SK-N-SH treated with all-trans-retinoic acid at 6 μM for 48 hours (cell line): ENCODE measurements around the gene KCNMB3.

Source experiments
- ATAC-seq: fragments of 200-7000 bp; cut with Tn5 transposase; 3 replicates; pipeline ENCODE4 v1.9.1; 2020; ENCODE audit warnings: mild to moderate bottlenecking, moderate library complexity
- ARNTL ChIP-seq: fragments of 450-650 bp; formaldehyde crosslinking; IDR thresholded peaks from 2 replicates; pipeline ENCODE4 v1.5.0; 2020; ENCODE audit warnings: low read depth, mild to moderate bottlenecking, moderate library complexity, borderline replicate concordance
- CSDC2 ChIP-seq: fragments of 250-450 bp; sonication (Bioruptor Pico); IDR thresholded peaks from 2 replicates; pipeline ENCODE4 v1.5.0; 2020; ENCODE audit warnings: mild to moderate bottlenecking, moderate library complexity
- GLIS3 ChIP-seq: fragments of 250-450 bp; sonication (Bioruptor Pico); IDR thresholded peaks from 2 replicates; pipeline ENCODE4 v1.5.0; 2020; ENCODE audit warnings: mild to moderate bottlenecking, moderate library complexity
- ISL1 ChIP-seq: fragments of 250-450 bp; sonication (Bioruptor Pico); IDR thresholded peaks from 2 replicates; pipeline ENCODE4 v2.1.2; 2022; ENCODE audit warnings: mild to moderate bottlenecking, moderate library complexity
- OSR1 ChIP-seq: fragments of 250-450 bp; sonication (Bioruptor Pico); IDR thresholded peaks from 2 replicates; pipeline ENCODE4 v1.8.0; 2022; ENCODE audit warnings: moderate library complexity, mild to moderate bottlenecking, inconsistent platforms
- PPARA ChIP-seq: fragments of 250-450 bp; sonication (Bioruptor Pico); IDR thresholded peaks from 2 replicates; pipeline ENCODE4 v1.5.0; 2020; ENCODE audit warnings: mild to moderate bottlenecking, borderline replicate concordance
- RARB ChIP-seq: fragments of 250-450 bp; sonication (Bioruptor Pico); IDR thresholded peaks from 2 replicates; pipeline ENCODE4 v1.8.0; 2021; ENCODE audit warnings: mild to moderate bottlenecking, moderate library complexity
- SNAI2 ChIP-seq: fragments of 250-450 bp; sonication (Bioruptor Pico); IDR thresholded peaks from 2 replicates; pipeline ENCODE4 v1.5.0; 2020; ENCODE audit warnings: mild to moderate bottlenecking, moderate library complexity
- TCF4 ChIP-seq: fragments of 250-450 bp; sonication (Bioruptor Pico); IDR thresholded peaks from 2 replicates; pipeline ENCODE4 v1.8.0; 2021; ENCODE audit warnings: mild to moderate bottlenecking, moderate library complexity, borderline replicate concordance
- TOX ChIP-seq: fragments of 250-450 bp; sonication (Bioruptor Pico); IDR thresholded peaks from 2 replicates; pipeline ENCODE4 v1.8.0; 2021; ENCODE audit warnings: mild to moderate bottlenecking, moderate library complexity, borderline replicate concordance
- ZC3H10 ChIP-seq: fragments of 250-450 bp; sonication (Bioruptor Pico); IDR thresholded peaks from 2 replicates; pipeline ENCODE4 v1.5.1; 2021; ENCODE audit warnings: mild to moderate bottlenecking, moderate library complexity
- ZFP3 ChIP-seq: fragments of 250-450 bp; sonication (Bioruptor Pico); IDR thresholded peaks from 2 replicates; pipeline ENCODE4 v1.5.0; 2020; ENCODE audit warnings: mild to moderate bottlenecking, moderate library complexity
- ZFP30 ChIP-seq: fragments of 450-650 bp; formaldehyde crosslinking; IDR thresholded peaks from 2 replicates; pipeline ENCODE4 v1.5.0; 2022; ENCODE audit warnings: mild to moderate bottlenecking, moderate library complexity
- ZNF565 ChIP-seq: fragments of 450-650 bp; formaldehyde crosslinking; conservative IDR thresholded peaks from 2 replicates; pipeline ENCODE4 v1.5.0; 2020; ENCODE audit warnings: low read depth, mild to moderate bottlenecking, moderate library complexity
- ZNF70 ChIP-seq: fragments of 450-650 bp; formaldehyde crosslinking; IDR thresholded peaks from 2 replicates; pipeline ENCODE4 v1.5.0; 2020; ENCODE audit warnings: mild to moderate bottlenecking, moderate library complexity
- ZNF8 ChIP-seq: fragments of 450-650 bp; formaldehyde crosslinking; IDR thresholded peaks from 2 replicates; pipeline ENCODE4 v1.5.0; 2020; ENCODE audit warnings: mild to moderate bottlenecking, moderate library complexity
- TF ChIP-seq, protein P1 (sequence below): fragments of 250-450 bp; sonication (Bioruptor Pico); IDR thresholded peaks from 2 replicates; pipeline ENCODE4 v1.8.0; 2021; ENCODE audit warnings: low read depth, mild to moderate bottlenecking, moderate library complexity, borderline replicate concordance
- TF ChIP-seq, protein P2 (sequence below): fragments of 250-450 bp; sonication (Bioruptor Pico); IDR thresholded peaks from 2 replicates; pipeline ENCODE4 v1.5.1; 2020; ENCODE audit warnings: low read depth, mild to moderate bottlenecking, moderate library complexity
- TF ChIP-seq, protein P3 (sequence below): fragments of 250-450 bp; sonication (Bioruptor Pico); IDR thresholded peaks from 2 replicates; pipeline ENCODE4 v1.5.0; 2020; ENCODE audit warnings: mild to moderate bottlenecking, moderate library complexity
- TF ChIP-seq, protein P4 (sequence below): fragments of 250-450 bp; sonication (Bioruptor Pico); IDR thresholded peaks from 2 replicates; pipeline ENCODE4 v1.5.1; 2021; ENCODE audit warnings: mild to moderate bottlenecking, moderate library complexity
- TF ChIP-seq, protein P5 (sequence below): fragments of 250-450 bp; sonication (Bioruptor Pico); IDR thresholded peaks from 2 replicates; pipeline ENCODE4 v1.8.0; 2020; ENCODE audit warnings: mild to moderate bottlenecking, moderate library complexity, borderline replicate concordance

Gene KCNMB3

DNA sequence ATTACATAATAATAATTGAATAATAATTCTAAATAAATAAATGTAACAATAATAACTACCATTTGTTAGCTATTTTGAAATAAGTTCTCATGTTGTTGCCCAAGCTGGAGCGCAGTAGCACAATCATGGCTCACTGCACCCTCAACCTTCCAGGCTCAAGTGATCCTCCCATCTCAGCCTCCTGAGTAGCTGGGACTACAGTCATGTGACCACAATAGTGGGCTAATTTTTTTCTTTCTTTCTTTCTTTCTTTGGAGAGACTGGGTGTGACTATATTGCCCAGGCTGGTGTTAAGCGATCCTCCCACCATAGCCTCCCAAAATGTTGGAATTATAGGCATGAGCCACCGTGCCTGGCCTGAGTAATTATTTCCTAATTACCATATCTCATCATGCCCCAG, 30.9 kb upstream of the KCNMB3 start (continued):
- TF ChIP-seq, protein P1, sequence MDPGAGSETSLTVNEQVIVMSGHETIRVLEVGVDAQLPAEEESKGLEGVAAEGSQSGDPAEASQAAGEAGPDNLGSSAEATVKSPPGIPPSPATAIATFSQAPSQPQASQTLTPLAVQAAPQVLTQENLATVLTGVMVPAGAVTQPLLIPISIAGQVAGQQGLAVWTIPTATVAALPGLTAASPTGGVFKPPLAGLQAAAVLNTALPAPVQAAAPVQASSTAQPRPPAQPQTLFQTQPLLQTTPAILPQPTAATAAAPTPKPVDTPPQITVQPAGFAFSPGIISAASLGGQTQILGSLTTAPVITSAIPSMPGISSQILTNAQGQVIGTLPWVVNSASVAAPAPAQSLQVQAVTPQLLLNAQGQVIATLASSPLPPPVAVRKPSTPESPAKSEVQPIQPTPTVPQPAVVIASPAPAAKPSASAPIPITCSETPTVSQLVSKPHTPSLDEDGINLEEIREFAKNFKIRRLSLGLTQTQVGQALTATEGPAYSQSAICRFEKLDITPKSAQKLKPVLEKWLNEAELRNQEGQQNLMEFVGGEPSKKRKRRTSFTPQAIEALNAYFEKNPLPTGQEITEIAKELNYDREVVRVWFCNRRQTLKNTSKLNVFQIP (CRISPR knock-in tag), result no peak
- TF ChIP-seq, protein P2, sequence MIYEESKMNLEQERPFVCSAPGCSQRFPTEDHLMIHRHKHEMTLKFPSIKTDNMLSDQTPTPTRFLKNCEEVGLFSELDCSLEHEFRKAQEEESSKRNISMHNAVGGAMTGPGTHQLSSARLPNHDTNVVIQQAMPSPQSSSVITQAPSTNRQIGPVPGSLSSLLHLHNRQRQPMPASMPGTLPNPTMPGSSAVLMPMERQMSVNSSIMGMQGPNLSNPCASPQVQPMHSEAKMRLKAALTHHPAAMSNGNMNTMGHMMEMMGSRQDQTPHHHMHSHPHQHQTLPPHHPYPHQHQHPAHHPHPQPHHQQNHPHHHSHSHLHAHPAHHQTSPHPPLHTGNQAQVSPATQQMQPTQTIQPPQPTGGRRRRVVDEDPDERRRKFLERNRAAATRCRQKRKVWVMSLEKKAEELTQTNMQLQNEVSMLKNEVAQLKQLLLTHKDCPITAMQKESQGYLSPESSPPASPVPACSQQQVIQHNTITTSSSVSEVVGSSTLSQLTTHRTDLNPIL, result no peak
- TF ChIP-seq GLIS3 (CRISPR knock-in tag) (no peak), ZFP30 (CRISPR knock-in tag) (no peak), TOX (CRISPR knock-in tag) (no peak), ZNF565 (CRISPR knock-in tag) (no peak), ZNF70 (CRISPR knock-in tag) (no peak), ZNF8 (no peak), TCF4 (CRISPR knock-in tag) (no peak), PPARA (no peak), ISL1 (CRISPR knock-in tag) (no peak)
- TF ChIP-seq, all 23 proteins: peak for 0

DNA sequence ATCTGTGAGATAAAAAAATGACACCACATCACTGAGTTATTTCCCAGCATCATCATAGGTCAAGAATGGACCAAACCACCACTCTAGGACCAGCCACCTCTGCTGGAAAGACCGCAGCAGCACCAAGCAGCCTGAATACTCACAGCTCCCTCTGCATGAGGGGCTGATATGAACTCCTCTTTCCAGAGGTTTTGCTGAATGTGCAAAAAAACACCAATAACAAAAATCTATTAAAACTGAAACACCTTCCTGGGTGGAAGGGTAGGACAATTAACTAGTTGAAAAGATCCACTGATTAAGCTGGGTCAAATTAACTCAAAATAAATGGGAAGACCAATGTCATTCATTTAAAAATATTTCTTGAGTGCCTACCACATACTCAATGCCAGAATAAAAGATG, 28.9 kb upstream of the KCNMB3 start:
- ATAC-seq, result no peak
- TF ChIP-seq, protein P3, sequence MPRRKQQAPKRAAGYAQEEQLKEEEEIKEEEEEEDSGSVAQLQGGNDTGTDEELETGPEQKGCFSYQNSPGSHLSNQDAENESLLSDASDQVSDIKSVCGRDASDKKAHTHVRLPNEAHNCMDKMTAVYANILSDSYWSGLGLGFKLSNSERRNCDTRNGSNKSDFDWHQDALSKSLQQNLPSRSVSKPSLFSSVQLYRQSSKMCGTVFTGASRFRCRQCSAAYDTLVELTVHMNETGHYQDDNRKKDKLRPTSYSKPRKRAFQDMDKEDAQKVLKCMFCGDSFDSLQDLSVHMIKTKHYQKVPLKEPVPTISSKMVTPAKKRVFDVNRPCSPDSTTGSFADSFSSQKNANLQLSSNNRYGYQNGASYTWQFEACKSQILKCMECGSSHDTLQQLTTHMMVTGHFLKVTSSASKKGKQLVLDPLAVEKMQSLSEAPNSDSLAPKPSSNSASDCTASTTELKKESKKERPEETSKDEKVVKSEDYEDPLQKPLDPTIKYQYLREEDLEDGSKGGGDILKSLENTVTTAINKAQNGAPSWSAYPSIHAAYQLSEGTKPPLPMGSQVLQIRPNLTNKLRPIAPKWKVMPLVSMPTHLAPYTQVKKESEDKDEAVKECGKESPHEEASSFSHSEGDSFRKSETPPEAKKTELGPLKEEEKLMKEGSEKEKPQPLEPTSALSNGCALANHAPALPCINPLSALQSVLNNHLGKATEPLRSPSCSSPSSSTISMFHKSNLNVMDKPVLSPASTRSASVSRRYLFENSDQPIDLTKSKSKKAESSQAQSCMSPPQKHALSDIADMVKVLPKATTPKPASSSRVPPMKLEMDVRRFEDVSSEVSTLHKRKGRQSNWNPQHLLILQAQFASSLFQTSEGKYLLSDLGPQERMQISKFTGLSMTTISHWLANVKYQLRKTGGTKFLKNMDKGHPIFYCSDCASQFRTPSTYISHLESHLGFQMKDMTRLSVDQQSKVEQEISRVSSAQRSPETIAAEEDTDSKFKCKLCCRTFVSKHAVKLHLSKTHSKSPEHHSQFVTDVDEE (CRISPR knock-in tag), result no peak
- TF ChIP-seq, protein P1 (CRISPR knock-in tag), result no peak

DNA sequence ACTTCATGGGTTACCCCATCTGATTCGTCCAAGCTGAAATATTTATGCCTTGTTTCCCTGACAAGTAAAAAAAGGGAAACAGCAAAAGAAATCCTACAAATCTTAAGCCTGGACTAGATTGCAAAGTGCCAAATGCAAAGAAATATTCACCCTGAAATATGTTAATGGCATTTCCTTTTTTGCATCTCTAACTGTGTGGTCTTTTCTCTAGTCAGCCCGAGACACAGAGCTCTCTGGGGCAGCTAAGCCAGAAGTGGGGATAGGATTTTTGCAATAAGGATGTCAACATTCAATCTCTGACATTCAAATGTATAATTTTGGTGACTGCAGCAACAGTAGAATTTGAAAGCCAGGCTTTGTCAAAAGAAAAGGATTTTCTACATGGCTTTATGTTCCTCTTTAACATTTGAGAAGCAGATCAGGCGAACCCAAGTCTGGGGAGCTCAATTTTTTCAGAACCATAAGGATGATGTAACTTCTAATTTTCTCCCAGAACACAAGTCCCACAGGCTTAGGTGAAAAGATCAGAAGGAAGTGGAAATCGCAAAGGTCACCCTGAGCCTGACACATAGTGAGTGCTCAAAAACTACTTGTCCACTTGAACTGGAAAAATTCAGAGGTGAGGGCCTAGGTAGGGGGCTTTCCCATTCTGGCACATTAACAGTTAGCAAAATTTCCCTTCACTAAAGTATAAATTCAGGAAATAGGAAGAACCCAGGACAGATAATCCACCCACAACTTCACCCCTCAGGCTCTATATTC, 28.2 kb upstream of the KCNMB3 start:
- TF ChIP-seq, protein P2, result no peak
- TF ChIP-seq, protein P4, sequence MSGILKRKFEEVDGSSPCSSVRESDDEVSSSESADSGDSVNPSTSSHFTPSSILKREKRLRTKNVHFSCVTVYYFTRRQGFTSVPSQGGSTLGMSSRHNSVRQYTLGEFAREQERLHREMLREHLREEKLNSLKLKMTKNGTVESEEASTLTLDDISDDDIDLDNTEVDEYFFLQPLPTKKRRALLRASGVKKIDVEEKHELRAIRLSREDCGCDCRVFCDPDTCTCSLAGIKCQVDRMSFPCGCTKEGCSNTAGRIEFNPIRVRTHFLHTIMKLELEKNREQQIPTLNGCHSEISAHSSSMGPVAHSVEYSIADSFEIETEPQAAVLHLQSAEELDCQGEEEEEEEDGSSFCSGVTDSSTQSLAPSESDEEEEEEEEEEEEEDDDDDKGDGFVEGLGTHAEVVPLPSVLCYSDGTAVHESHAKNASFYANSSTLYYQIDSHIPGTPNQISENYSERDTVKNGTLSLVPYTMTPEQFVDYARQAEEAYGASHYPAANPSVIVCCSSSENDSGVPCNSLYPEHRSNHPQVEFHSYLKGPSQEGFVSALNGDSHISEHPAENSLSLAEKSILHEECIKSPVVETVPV (CRISPR knock-in tag), result no peak
- TF ChIP-seq CSDC2 (CRISPR knock-in tag), result no peak
- ATAC-seq, result no peak

DNA sequence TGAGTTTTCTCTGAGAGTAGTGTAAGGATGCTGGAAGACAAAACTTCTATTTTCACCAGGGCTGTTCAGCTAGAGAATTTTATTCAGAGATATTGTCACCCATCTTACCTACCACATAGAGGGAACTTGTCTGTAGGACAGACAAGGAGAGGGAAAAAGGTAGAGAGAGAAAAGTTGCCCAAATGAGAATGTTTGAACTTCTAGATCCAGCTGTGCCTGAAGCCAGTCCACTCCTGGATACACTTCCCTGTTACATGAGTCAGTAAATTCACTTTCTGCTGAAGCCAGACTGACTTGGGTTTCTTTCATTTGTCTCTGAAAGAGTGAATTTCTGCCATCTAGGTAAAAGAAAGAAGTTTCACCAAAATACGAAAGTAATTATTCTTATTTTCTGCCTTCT, 27.2 kb upstream of the KCNMB3 start:
- TF ChIP-seq OSR1 (CRISPR knock-in tag) (no peak), GLIS3 (CRISPR knock-in tag) (no peak), SNAI2 (CRISPR knock-in tag) (no peak), ZNF70 (CRISPR knock-in tag) (no peak), ZFP30 (CRISPR knock-in tag) (no peak), RARB (CRISPR knock-in tag) (no peak), ZFP3 (no peak), ARNTL (no peak), ZC3H10 (CRISPR knock-in tag) (no peak), PPARA (no peak), CSDC2 (CRISPR knock-in tag) (no peak), ZNF8 (no peak), ISL1 (CRISPR knock-in tag) (no peak)
- TF ChIP-seq, protein P5, sequence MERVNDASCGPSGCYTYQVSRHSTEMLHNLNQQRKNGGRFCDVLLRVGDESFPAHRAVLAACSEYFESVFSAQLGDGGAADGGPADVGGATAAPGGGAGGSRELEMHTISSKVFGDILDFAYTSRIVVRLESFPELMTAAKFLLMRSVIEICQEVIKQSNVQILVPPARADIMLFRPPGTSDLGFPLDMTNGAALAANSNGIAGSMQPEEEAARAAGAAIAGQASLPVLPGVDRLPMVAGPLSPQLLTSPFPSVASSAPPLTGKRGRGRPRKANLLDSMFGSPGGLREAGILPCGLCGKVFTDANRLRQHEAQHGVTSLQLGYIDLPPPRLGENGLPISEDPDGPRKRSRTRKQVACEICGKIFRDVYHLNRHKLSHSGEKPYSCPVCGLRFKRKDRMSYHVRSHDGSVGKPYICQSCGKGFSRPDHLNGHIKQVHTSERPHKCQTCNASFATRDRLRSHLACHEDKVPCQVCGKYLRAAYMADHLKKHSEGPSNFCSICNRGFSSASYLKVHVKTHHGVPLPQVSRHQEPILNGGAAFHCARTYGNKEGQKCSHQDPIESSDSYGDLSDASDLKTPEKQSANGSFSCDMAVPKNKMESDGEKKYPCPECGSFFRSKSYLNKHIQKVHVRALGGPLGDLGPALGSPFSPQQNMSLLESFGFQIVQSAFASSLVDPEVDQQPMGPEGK, result no peak
- TF ChIP-seq, protein P4 (CRISPR knock-in tag), result no peak
- ATAC-seq, result no peak
